Psoas muscle (tissue), 8 donors: Measurements from ENCODE around the gene TRMT2A. TPM values are rescaled to one million over a fixed set of nuclear protein-coding genes. Genes with fewer than 3 reads are reported as not detected.

Experiments used
- ATAC-seq, 4 donors: fragments of 200-7000 bp; cut with Tn5 transposase; one replicate each; pipeline ENCODE4 v1.9.1; 2020; ENCODE audit warnings: moderate library complexity in 3 of 4, mild to moderate bottlenecking in 2 of 4
- DNase-seq, 2 donors: peaks; one replicate each; pipeline ENCODE4 v3.0.0-alpha.2; 2020
- H3K27ac ChIP-seq: fragments of 200-600 bp; one replicate; pipeline ENCODE4 v1.8.0; 2022
- H3K27me3 ChIP-seq, 3 donors: fragments of 200-600 bp in 1 of 3; one replicate each; pipeline versions ENCODE4 v1.6.1 to v1.8.0; 2013 to 2022; ENCODE audit warnings: low read length in 2 of 3, mild to moderate bottlenecking in 2 of 3, moderate library complexity in 1 of 3; ENCODE audit not compliant: insufficient read depth in 3 of 3
- H3K36me3 ChIP-seq, 2 donors: fragments of 200-600 bp in 1 of 2; one replicate each; pipeline versions ENCODE4 v1.6.1 to v1.8.0; 2013 to 2022; ENCODE audit warnings: low read depth in 1 of 2, mild to moderate bottlenecking in 1 of 2, moderate library complexity in 1 of 2; ENCODE audit not compliant: insufficient read depth in 1 of 2
- H3K4me1 ChIP-seq: fragments of 200-600 bp; one replicate; pipeline ENCODE4 v1.8.0; 2022
- H3K4me3 ChIP-seq: fragments of 200-600 bp; one replicate; pipeline ENCODE4 v1.8.0; 2022; ENCODE audit warnings: mild to moderate bottlenecking
- H3K9me3 ChIP-seq: fragments of 200-600 bp; one replicate; pipeline ENCODE4 v1.8.0; 2022
- CTCF ChIP-seq: fragments of 200-600 bp; IDR thresholded peaks from one replicate; pipeline ENCODE4 v1.8.0; 2022; ENCODE audit warnings: antibody characterized with exemption
- WGBS, 3 donors: extraction: QIAGEN DNeasy Blood & Tissue Kit; methylation state at CpG; one replicate each; pipeline versions ENCODE4 v1.1.6 to v1.1.7; 2013; 5-methylcytosine and 5-hydroxymethylcytosine counted together
- intact Hi-C, 2 donors: fragments of 100-400 bp; cut with DNase I; formaldehyde crosslinking; loops; one replicate each; pipeline versions ENCODE4 v1.11.0 to v1.14.2; 2022
- polyA plus RNA-seq, 3 donors: library from polyadenylated mRNA; stranded (reverse); fragments of 200-250 nt; gene quantifications; one replicate each; pipeline ENCODE4 v1.2.3, GENCODE V29; 2013
- total RNA-seq, 4 donors: library from RNA; stranded (reverse); fragmentation: NEBNext Ultra II Directional in 2 of 4; extraction: Animal tissue kit (Norgen Biotek cat#: 25700) in 2 of 4; gene quantifications; one replicate each; pipeline versions ENCODE4 v1.2.1 to v1.2.4, GENCODE V29; 2021 to 2023
- donor health status: healthy with polysubstance abuse.
- donor health status: DM: no; HTN: no; CAD: no; lungs with moderate emphysema.
- donor health status: Bipolar disorder and iron deficiency.
- donor health status: healthy.
- donor health status: DM: yes; HTN: yes; CAD: no.
- donor health status: DM: no; HTN: no; CAD: no.
- donor health status: DM: no; HTN: no; CAD: no.
- donor health status: DM: yes; HTN: yes; CAD: no.

Gene TRMT2A
- total and polyA plus RNA-seq, 7 donors = 20.5 to 34.1 (median 26.7) TPM

DNA sequence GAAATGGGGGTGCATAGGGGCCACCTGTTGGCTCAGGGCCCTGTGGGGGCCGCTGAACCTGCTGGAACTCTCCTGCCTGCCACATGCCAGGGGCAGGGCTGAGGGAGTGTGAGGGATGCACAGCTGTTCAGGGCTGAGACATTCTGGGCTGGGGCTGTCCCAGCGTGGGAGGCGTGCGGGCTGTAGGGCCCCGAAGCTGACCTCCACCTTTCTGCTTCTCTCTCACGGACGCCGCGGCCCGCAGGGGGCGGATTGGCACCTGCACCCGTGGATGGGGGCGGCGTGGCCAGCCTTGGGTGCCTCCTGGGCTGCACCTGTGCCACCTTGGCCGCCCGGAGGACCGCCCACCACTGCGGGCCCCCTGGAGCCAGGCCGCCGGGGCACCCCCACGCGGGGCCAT is 29.8 kb upstream of the TRMT2A start:
- intact Hi-C loops = no loop called here
- no peaks in the 10 kb centered on the region for H3K27me3 ChIP-seq
- TF ChIP-seq CTCF = no peak
- no peaks in the 10 kb centered on the region for H3K9me3 ChIP-seq
- ATAC-seq (no peak), DNase-seq (no peak)
- H3K36me3 ChIP-seq = peaks cover 0 to 20% of the 10 kb centered on the region in 2 donors
- 65 to 76% (median 68%) methylated on average over 10 to 22 of the region's 22 CpGs for WGBS, 3 donors
- no peaks in the 10 kb centered on the region for H3K4me1 ChIP-seq
- H3K27ac ChIP-seq = no peak overlapping the region
- no peak overlapping the region for H3K4me3 ChIP-seq

DNA sequence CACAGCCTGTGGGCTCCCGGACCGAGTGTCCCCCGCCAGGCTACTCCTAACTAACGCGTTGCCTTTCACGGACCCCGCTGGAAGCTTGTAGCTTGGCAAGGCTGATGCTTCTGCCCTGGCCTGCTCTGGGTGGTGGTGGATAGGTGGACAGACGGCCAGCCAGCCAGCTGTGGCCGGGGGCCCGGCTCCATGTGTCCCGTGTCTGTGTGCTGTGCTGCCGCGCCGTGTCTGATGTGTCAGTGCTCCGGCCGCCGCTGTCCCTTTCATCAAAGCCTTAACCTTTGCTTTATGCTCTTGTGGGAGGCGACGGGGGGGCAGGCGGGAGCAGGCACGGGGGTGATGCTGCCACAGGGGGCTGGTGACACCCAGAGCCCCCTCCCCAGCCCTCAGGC is 28.8 kb upstream of the TRMT2A start:
- H3K4me3 ChIP-seq = no peak overlapping the region
- H3K27ac ChIP-seq = no peak overlapping the region
- H3K27me3 ChIP-seq = no peaks in the 10 kb centered on the region
- no peak for DNase-seq
- intact Hi-C loops = no loop called here
- WGBS, 3 donors = 79 to 85% (median 84%) methylated on average over 21 of the region's 21 CpGs
- peaks cover 0 to 20% of the 10 kb centered on the region in 2 donors for H3K36me3 ChIP-seq
- no peak for TF ChIP-seq CTCF
- H3K4me1 ChIP-seq = no peaks in the 10 kb centered on the region
- no peaks in the 10 kb centered on the region for H3K9me3 ChIP-seq
- ATAC-seq = no peak

DNA sequence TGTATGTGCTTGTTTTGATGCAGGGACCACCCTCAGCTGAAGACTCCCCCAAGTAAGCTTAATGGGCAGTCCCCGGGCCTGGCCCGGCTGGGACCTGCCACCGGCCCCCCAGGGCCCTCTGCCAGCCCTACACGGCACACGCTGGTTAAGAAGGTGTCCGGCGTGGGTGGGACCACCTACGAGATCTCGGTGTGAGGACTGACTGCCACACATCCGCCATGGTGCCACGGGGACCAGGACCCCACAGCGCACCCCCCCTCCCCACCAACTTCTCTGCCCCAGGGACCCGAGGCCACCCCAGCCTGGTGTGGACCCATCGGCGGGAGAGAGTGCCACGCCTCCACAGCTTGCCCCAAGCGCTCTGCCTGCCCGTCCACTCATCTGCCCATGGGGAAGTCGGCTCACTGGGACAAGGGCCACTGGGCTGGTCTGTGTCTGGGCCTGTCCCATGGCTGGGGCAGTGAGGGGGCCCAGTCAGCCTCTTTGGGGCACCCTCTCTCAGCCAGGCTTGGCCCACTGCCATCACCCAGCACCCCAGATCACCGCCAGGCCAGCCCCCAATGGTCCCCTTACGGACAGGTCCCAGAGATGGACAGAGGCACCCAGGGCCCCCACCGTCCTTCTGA is 28.3 kb upstream of the TRMT2A start:
- intact Hi-C loops = no loop called here
- 88 to 92% (median 90%) methylated on average over 19 to 22 of the region's 22 CpGs for WGBS, 3 donors
- TF ChIP-seq CTCF = no peak
- Histone ChIP-seq H3K9me3 (no peaks in the 10 kb centered on the region), H3K4me3 (no peak overlapping the region), H3K27me3 (no peaks in the 10 kb centered on the region), H3K36me3 (peaks cover 0 to 24% of the 10 kb centered on the region in 2 donors), H3K27ac (no peak overlapping the region), H3K4me1 (no peaks in the 10 kb centered on the region)
- no peak for ATAC-seq
- no peak for DNase-seq

DNA sequence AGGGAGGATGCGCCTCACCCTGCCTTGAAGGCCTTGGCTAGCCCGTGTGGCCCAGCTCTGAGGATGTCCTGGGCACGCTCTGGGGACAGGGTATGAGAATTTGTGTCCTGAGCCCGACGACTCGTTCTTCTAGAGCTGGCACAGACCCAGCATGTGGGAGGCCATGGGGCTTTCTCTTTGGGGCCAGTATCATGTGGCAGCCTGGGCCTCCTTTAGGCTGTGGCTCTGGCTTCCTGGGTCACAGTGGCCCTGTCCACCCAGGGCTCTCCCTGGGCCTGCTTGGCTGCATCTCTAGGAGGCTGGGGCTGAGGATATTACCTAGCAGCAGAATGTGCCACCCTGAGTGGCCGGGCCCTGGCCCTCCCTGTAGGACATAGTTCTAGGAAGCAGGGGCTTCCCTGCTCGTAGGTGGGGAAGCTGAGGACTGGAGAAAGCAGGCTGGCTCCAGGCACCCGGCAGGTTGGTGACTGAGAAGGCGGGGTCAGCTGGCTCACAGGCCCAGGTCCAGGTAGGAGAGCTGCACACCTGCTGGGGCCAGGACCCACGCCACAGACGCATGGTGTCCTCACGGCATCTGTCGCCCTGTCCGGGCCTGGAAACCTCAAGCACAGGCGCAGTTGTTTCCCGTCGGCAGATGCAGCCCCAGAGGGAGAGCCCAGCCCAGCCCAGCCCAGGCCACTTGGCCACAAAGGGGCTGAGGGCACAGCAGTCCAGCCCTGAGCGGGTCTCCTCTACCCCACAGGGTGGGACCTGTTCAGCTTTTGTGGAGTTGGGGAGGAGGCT is 27.0 kb upstream of the TRMT2A start:
- Histone ChIP-seq H3K4me3 (no peak overlapping the region), H3K9me3 (no peaks in the 10 kb centered on the region)
- 82 to 83% (median 83%) methylated on average over 19 of the region's 19 CpGs for WGBS, 3 donors

More for the DNA sequence above, 27.0 kb upstream of the TRMT2A start:
- ATAC-seq (no peak), DNase-seq (no peak)
- peaks cover 0 to 28% of the 10 kb centered on the region in 2 donors for H3K36me3 ChIP-seq
- intact Hi-C loops = no loop called here
- H3K27ac ChIP-seq = no peak overlapping the region
- no peaks in the 10 kb centered on the region for H3K27me3 ChIP-seq
- H3K4me1 ChIP-seq = no peaks in the 10 kb centered on the region
- TF ChIP-seq CTCF = no peak
